GM19328 (cell line): ENCODE results near the gene RRP12.

ENCODE experiments used
- ATAC-seq: cut with Tn5 transposase; IDR thresholded peaks from one replicate; pipeline ENCODE4 v1.9.1; 2021; ENCODE audit warnings: mild to moderate bottlenecking, moderate library complexity; ENCODE audit not compliant: unreplicated experiment

The RRP12 gene

GRCh38 chr10:97319671-97320479 lies 81.3 kb downstream of the RRP12 start:
- ATAC-seq: peak; percentile 21

GRCh38 chr10:97318772-97319651 lies 82.1 kb downstream of the RRP12 start, which contains the start of gene FRAT1:
FRAT1 (plus strand) TSS chr10:97319271; CDS start chr10:97319454, 183 bp downstream.
- ATAC-seq: peak; percentile 80

GRCh38 chr10:97314671-97315070 lies 86.5 kb downstream of the RRP12 start:
- ATAC-seq: no peak

- ATAC-seq: no peak
Measured at GRCh38 chr10:97312897-97313296, 88.2 kb downstream of the RRP12 start.

GRCh38 chr10:97311111-97311626 lies 90.0 kb downstream of the RRP12 start:
- no peak for ATAC-seq

- ATAC-seq: no peak
Measured at GRCh38 chr10:97307866-97308780, 93.0 kb downstream of the RRP12 start.

GRCh38 chr10:97307441-97307840 lies 93.7 kb downstream of the RRP12 start:
- no peak for ATAC-seq
